Retinal pigment epithelial cell (primary cell): ENCODE measurements around the gene RIT2.

Experiments
- DNase-seq: peaks from one replicate; pipeline ENCODE4 v3.0.0-alpha.2; 2010; ENCODE audit warnings: low read depth
- H3K4me3 ChIP-seq: 2 replicates; pipeline ENCODE4 v1.5.1; 2011; ENCODE audit warnings: mild to moderate bottlenecking, low read length, control low read depth, moderate library complexity
- TF ChIP-seq, protein P1 (sequence below): conservative IDR thresholded peaks from 2 replicates; pipeline ENCODE4 v1.5.1; 2011; ENCODE audit warnings: low read depth, low read length, control low read depth, inconsistent platforms

RIT2 gene

DNA sequence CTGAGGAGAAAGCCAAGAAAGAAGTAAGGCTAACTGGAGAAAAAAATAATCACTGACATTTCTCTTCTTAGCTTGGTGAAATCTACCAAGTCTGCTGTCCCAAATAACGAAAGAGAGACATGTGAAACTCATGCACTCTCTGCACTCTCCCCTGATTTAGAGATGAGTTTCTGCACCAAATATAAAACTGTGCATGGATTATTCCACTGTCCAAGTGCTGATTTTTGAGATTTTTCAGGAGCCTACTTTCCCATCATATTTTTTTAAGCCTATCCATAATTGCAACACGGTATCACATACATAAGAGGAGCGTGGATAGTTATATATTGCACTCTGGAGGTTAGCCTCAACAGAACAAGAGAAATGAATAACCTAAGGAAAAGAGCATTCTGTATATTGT is 10.0 kb upstream of the RIT2 start:
- TF ChIP-seq, protein P1, sequence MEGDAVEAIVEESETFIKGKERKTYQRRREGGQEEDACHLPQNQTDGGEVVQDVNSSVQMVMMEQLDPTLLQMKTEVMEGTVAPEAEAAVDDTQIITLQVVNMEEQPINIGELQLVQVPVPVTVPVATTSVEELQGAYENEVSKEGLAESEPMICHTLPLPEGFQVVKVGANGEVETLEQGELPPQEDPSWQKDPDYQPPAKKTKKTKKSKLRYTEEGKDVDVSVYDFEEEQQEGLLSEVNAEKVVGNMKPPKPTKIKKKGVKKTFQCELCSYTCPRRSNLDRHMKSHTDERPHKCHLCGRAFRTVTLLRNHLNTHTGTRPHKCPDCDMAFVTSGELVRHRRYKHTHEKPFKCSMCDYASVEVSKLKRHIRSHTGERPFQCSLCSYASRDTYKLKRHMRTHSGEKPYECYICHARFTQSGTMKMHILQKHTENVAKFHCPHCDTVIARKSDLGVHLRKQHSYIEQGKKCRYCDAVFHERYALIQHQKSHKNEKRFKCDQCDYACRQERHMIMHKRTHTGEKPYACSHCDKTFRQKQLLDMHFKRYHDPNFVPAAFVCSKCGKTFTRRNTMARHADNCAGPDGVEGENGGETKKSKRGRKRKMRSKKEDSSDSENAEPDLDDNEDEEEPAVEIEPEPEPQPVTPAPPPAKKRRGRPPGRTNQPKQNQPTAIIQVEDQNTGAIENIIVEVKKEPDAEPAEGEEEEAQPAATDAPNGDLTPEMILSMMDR: no peak
- H3K4me3 ChIP-seq: no peak overlapping the region
- no peak for DNase-seq

DNA sequence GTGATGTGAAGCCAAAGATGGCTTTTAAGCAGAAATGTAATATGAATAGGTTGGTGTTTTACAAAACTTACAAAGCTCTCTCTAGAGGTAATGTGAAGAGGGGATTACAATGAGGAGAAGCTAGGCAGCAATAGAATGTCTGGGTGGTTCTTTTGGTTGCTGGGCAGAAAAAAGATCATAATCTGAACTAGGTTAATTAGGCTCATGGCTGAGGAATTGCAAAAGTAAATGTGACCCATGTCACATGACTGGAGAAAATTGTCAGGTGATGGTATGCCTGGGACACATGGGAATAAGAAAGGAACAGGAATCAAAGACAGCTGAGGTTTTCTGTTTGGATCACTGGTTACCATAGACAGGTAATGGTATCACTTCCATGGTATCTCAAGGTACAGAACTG is 7.5 kb upstream of the RIT2 start:
- H3K4me3 ChIP-seq: no peak overlapping the region
- TF ChIP-seq, protein P1: no peak
- no peak for DNase-seq

DNA sequence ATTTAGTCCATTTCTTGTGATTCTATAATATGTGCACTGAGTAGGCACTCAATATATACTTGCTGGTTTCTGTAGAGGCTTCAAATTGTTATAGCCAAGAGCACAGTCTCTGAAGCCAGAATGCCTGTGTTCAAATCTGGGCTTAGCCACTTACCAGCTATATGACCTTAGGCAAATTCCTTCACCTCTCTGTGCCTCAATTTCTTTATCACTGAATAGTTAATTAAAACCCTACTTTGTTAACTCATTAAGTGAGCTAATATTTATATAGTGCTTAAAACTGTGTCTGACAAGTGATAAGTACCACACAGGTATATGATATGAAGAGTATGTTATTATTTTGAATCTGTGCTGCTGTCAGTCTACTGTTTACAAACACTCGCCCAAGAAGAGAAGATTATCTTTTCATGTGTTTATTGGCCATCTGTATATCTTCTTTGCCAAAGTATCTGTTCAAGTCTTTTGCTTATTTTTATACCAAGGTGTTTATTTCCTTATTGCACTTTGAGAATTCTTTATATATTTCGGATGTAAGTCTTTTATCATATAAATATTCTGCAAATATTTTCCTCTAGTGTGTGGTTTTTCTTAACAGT is 1.3 kb upstream of the RIT2 start:
- H3K4me3 ChIP-seq: no peak overlapping the region
- TF ChIP-seq, protein P1: no peak
- DNase-seq: no peak

DNA sequence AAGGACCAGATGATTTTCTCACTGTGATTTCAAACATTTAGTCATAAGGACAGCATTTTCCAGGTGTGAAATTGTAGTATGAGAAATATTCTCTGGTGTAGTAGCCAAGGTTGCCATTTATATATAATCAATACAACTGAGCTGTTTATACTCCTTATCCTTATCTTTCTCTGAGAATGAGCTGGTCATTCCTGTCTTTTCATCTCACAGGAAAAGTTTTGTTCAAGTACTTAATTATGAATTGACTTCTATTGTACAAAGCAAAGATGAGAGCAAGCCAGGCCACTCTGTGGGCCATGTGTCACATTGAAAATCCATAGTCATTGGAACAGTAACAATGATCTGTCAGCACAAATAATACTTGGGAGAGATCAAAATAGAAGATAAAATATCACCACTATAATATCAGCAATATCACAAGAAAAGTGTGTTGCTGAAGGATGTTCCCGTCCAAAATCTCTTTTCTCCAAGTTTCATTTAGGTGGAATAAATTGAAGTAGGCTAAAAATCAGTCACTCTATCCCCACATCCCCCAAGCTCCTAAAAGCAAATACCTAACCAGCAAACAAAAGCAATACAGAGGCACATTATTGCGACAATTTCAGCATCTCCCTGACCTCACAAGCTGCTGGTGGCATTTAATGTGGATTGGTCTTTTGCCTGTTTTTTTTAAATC is 2.1 kb downstream of the RIT2 start:
- H3K4me3 ChIP-seq: no peak overlapping the region
- TF ChIP-seq, protein P1: no peak
- no peak for DNase-seq

DNA sequence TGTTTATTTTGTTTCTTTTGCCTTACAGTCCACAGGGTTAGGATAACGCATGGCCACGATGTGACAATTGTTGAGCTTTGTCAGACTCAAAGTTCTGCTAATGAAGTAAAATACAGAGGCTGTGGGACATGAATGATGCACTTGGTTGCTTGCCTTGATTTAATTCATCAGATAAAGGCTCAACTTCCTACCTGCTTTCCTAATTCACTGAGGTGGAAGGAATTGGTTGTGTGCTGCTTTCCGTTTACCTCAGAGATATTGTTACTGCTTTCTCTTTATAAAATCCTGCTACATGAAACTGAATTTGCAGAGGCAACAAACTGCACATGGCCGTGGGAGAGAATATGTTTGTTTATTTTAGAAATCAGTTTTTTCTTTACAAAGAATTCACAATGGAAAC is 6.6 kb downstream of the RIT2 start:
- TF ChIP-seq, protein P1: no peak
- DNase-seq: no peak
- no peak overlapping the region for H3K4me3 ChIP-seq

DNA sequence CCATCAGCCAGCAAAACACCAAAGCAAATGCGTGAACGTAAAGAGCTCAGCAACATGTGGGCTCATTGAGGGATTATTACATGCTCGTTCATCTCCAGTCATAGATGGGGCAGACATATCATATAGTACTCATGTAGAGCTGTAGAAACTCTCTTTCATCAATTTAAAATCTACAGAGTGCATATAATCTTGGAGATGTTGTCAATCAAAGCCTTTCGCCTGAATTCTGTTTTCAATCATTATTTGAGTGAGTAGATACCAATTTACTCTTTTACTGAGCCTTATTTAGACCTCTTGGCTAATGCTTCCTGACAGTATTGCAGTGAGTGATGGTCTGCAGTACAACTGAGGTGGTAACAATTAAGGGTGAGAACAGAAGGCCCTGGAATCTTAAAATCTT is 7.0 kb downstream of the RIT2 start:
- TF ChIP-seq, protein P1: no peak
- no peak overlapping the region for H3K4me3 ChIP-seq
- no peak for DNase-seq

DNA sequence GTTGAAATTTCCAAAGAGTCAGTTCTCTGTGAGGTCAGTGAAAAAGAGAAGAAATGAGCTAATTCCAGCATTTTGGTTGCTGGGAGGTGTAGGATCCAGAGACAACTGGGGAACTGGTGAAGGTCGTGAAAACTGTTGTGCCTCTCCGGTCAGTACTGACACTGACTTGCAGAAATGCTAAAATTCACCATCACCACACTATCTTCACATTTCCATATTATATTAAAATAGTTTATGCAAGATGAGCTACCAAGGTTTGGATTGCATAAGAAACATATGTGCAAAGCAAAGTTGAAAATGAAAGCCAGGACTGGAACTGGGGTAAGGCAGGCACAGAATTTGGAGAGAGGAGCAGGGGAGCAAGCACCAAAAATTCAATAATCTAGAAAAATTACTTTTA is 21.8 kb downstream of the RIT2 start:
- TF ChIP-seq, protein P1: no peak
- H3K4me3 ChIP-seq: no peak overlapping the region
- no peak for DNase-seq
